ENCODE measurements around the gene STK32A. TPM values are rescaled to one million over a fixed set of nuclear protein-coding genes. Genes with fewer than 3 reads are reported as not detected.

Gene STK32A
- total RNA-seq, 2 donors from 2014 or later: 0.64 to 12.9 TPM

GRCh38 chr5:147287110-147287509 lies 52.3 kb downstream of the STK32A start:
- Histone ChIP-seq H3K27ac (no peak overlapping the region), H3K9me3 (no peaks in the 10 kb centered on the region), H3K27me3 (replicated peaks; ENCODE audit: insufficient read depth) (no peaks in the 10 kb centered on the region), H3K4me1 (replicated peaks) (no peaks in the 10 kb centered on the region), H3K4me3 (no peak overlapping the region), H3K36me3 (no peaks in the 10 kb centered on the region)
- DNase-seq (ENCODE audit: low spot score): no peak
- 76% methylated on average over 2 of the region's 2 CpGs for WGBS
- TF ChIP-seq POLR2AphosphoS5 (IDR thresholded peaks at IDR 0.05): no peak
- no peak for TF ChIP-seq CTCF (IDR thresholded peaks at IDR 0.05)
- TF ChIP-seq POLR2A (IDR thresholded peaks at IDR 0.05): no peak
- intact Hi-C loops (cut with DNase I): no loop called here

DNA sequence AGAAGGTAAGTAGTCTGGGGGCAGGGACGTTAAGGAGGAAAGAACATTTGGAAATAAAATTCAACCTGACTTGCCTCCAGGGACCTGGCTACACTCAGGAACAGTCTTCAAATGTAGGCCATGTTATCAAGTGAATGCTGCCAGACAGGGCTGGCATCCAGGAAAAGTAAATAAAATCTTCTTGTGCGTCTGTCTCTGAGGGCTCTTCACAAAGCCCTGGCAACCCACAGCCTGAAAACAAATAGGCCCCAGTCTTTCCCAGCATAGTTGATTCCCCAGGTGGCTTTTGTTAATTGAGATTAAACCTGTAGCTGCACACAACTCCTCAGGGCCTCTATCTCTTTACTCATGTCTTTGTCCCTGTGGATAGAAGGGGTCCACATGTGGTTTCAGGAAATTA lies 55.4 kb downstream of the STK32A start:
- Histone ChIP-seq H3K27me3 (replicated peaks; ENCODE audit: insufficient read depth) (no peaks in the 10 kb centered on the region), H3K4me1 (replicated peaks) (no peaks in the 10 kb centered on the region), H3K27ac (no peak overlapping the region), H3K4me3 (no peak overlapping the region), H3K36me3 (no peaks in the 10 kb centered on the region), H3K9me3 (no peaks in the 10 kb centered on the region)
- DNase-seq (ENCODE audit: low spot score): no peak
- intact Hi-C loops (cut with DNase I): no loop called here
- no peak for TF ChIP-seq CTCF (IDR thresholded peaks at IDR 0.05)
- no peak for TF ChIP-seq POLR2A (IDR thresholded peaks at IDR 0.05)
- TF ChIP-seq POLR2AphosphoS5 (IDR thresholded peaks at IDR 0.05): no peak
- 30% methylated on average over 2 of the region's 2 CpGs for WGBS

- Histone ChIP-seq H3K27me3 (replicated peaks; ENCODE audit: insufficient read depth) (no peaks in the 10 kb centered on the region), H3K27ac (no peak overlapping the region), H3K4me3 (no peak overlapping the region), H3K4me1 (replicated peaks) (no peaks in the 10 kb centered on the region), H3K36me3 (no peaks in the 10 kb centered on the region), H3K9me3 (no peaks in the 10 kb centered on the region)
- no peak for DNase-seq (ENCODE audit: low spot score)
- no peak for TF ChIP-seq POLR2A (IDR thresholded peaks at IDR 0.05)
- no peak for TF ChIP-seq CTCF (IDR thresholded peaks at IDR 0.05)
- TF ChIP-seq POLR2AphosphoS5 (IDR thresholded peaks at IDR 0.05): no peak
- WGBS: 78% methylated on average over 6 of the region's 6 CpGs
- intact Hi-C loops (cut with DNase I): no loop called here
These were observed 68.4 kb downstream of the STK32A start for GRCh38 chr5:147303251-147303650.

GRCh38 chr5:147303976-147304375 lies 69.2 kb downstream of the STK32A start:
- DNase-seq (ENCODE audit: low spot score): no peak
- WGBS: 84% methylated on average over 2 of the region's 2 CpGs
- Histone ChIP-seq H3K4me3 (no peak overlapping the region), H3K27me3 (replicated peaks; ENCODE audit: insufficient read depth) (no peaks in the 10 kb centered on the region), H3K36me3 (no peaks in the 10 kb centered on the region), H3K9me3 (no peaks in the 10 kb centered on the region), H3K27ac (no peak overlapping the region), H3K4me1 (replicated peaks) (no peaks in the 10 kb centered on the region)
- intact Hi-C loops (cut with DNase I): no loop called here
- no peak for TF ChIP-seq POLR2A (IDR thresholded peaks at IDR 0.05)
- TF ChIP-seq POLR2AphosphoS5 (IDR thresholded peaks at IDR 0.05): no peak
- no peak for TF ChIP-seq CTCF (IDR thresholded peaks at IDR 0.05)

DNA sequence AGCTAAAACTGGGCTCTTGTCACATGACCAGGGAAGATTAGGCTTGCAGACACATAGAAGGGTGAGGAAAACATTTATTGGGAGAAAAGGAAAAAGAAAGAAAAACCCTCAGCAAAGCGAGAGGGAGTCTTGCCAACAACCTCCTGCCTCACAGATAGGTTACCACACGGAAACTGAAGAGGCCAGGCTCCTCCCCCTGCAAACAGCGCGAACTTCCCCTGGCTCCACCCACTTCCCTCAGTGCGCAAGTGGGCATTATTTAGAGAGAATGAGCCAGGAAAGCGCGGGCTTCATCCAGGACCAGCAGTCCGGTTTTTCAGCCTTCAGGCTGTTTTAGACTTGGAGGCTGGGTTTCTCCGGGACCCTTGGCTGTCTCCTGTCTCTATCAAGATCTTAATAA lies 70.3 kb downstream of the STK32A start:
- no peak for DNase-seq (ENCODE audit: low spot score)
- no peak for TF ChIP-seq POLR2AphosphoS5 (IDR thresholded peaks at IDR 0.05)
- TF ChIP-seq CTCF (IDR thresholded peaks at IDR 0.05): no peak
- TF ChIP-seq POLR2A (IDR thresholded peaks at IDR 0.05): no peak
- H3K27me3 ChIP-seq (replicated peaks; ENCODE audit: insufficient read depth): no peaks in the 10 kb centered on the region
- no peaks in the 10 kb centered on the region for H3K36me3 ChIP-seq
- intact Hi-C loops (cut with DNase I): no loop called here
- no peaks in the 10 kb centered on the region for H3K9me3 ChIP-seq
- WGBS: 80% methylated on average over 9 of the region's 9 CpGs
- H3K4me1 ChIP-seq (replicated peaks): no peaks in the 10 kb centered on the region
- no peak overlapping the region for H3K4me3 ChIP-seq
- no peak overlapping the region for H3K27ac ChIP-seq
